A549 (cell line): ENCODE data around the gene BAG1. TPM values are rescaled to one million over a fixed set of nuclear protein-coding genes. Genes with fewer than 3 reads are reported as not detected.

ENCODE experiments used
- ATAC-seq, 2 experiments: fragments of 200-7000 bp in 1 of 2; fragments of >200 bp in 1 of 2; cut with Nextera tagmentation in 1 of 2; cut with Tn5 transposase in 1 of 2; 3 replicates each; pipeline versions ENCODE4 v1.8.0 to v1.9.1; 2018 to 2020; ENCODE audit warnings: mild to moderate bottlenecking in 1 of 2, moderate library complexity in 1 of 2
- CTCF ChIA-PET: fragments of 300-600 bp; sonication (Branson Sonifier 250); formaldehyde crosslinking; extraction: SDS; loops from one replicate; lab custom pipeline; 2021; ENCODE audit warnings: antibody characterized with exemption, inconsistent platforms; lab: Yijun Ruan, JAX
- POLR2A ChIA-PET: fragments of 350-600 bp; formaldehyde crosslinking; extraction: SDS; loops from one replicate; lab custom pipeline; 2021; ENCODE audit warnings: antibody characterized with exemption, inconsistent platforms; lab: Yijun Ruan, JAX
- DNase-seq, 2 experiments: peaks; one replicate each; pipeline versions ENCODE4 v3.0.0 to v3.0.0-alpha.2; 2011 to 2016; ENCODE audit warnings: low read depth in 1 of 2, low spot score in 1 of 2
- FAIRE-seq: peaks from 2 replicates; lab custom pipeline; 2011; peaks lifted over from hg19 to GRCh38; lab: Jason Lieb, UNC
- H3K27ac ChIP-seq, 2 experiments: fragments of >200 bp; sonication (Bioruptor Twin); formaldehyde crosslinking; 3 replicates each; pipeline ENCODE4 v1.5.1; 2016 to 2017
- H3K4me1 ChIP-seq: fragments of >200 bp; sonication (Bioruptor Twin); formaldehyde crosslinking; 3 replicates; pipeline ENCODE4 v1.6.1; 2016
- H3K4me2 ChIP-seq: fragments of >200 bp; sonication (Bioruptor Twin); formaldehyde crosslinking; 3 replicates; pipeline ENCODE4 v1.6.1; 2016
- H3K4me3 ChIP-seq: fragments of >200 bp; sonication (Bioruptor Twin); formaldehyde crosslinking; 3 replicates; pipeline ENCODE4 v1.5.1; 2016
- H3K9me3 ChIP-seq: fragments of >200 bp; sonication (Bioruptor Twin); formaldehyde crosslinking; 3 replicates; pipeline ENCODE4 v1.6.1; 2016
- E2F6 ChIP-seq: IDR thresholded peaks from 2 replicates; pipeline ENCODE4 v1.6.1; 2012; ENCODE audit warnings: low read depth, borderline replicate concordance
- EHF ChIP-seq: fragments of 250-450 bp; sonication (Bioruptor Pico); IDR thresholded peaks from 2 replicates; pipeline ENCODE4 v1.5.0; 2020; ENCODE audit warnings: mild to moderate bottlenecking
- ELK1 ChIP-seq: fragments of 150-350 bp; IDR thresholded peaks from 2 replicates; pipeline ENCODE4 v1.6.1; 2014; ENCODE audit warnings: low read depth, mild to moderate bottlenecking, low read length
- ESRRA ChIP-seq: fragments of 150-350 bp; IDR thresholded peaks from 2 replicates; pipeline ENCODE4 v1.6.1; 2014; ENCODE audit warnings: mild to moderate bottlenecking, low read length, borderline replicate concordance
- FOSB ChIP-seq: fragments of 250-450 bp; sonication (Bioruptor Pico); IDR thresholded peaks from 2 replicates; pipeline ENCODE4 v1.5.0; 2020; ENCODE audit warnings: mild to moderate bottlenecking, moderate library complexity
- HOXA7 ChIP-seq: fragments of 250-450 bp; sonication (Bioruptor Pico); IDR thresholded peaks from 2 replicates; pipeline ENCODE4 v1.5.0; 2020; ENCODE audit warnings: mild to moderate bottlenecking, moderate library complexity
- JUN ChIP-seq, 2 experiments: fragments of >200 bp; sonication (Bioruptor Twin); formaldehyde crosslinking; IDR thresholded peaks; 2 replicates in 1 of 2; 3 replicates in 1 of 2; pipeline ENCODE4 v1.6.1; 2016 to 2017
- JUNB ChIP-seq: fragments of >200 bp; sonication (Bioruptor Twin); formaldehyde crosslinking; IDR thresholded peaks from 2 replicates; pipeline ENCODE4 v1.6.1; 2016
- KDM1A ChIP-seq: fragments of 200-600 bp; sonication (generic); IDR thresholded peaks from 2 replicates; pipeline ENCODE4 v1.6.1; 2016; ENCODE audit warnings: low read depth, mild to moderate bottlenecking
- KDM5A ChIP-seq: fragments of 200-600 bp; sonication (generic); IDR thresholded peaks from 2 replicates; pipeline ENCODE4 v1.6.1; 2016; ENCODE audit warnings: antibody characterized with exemption, mild to moderate bottlenecking
- MYC ChIP-seq: IDR thresholded peaks from 2 replicates; pipeline ENCODE4 v1.6.1; 2012; ENCODE audit warnings: mild to moderate bottlenecking, inconsistent platforms, low read length, improper control_type of control experiment, borderline replicate concordance
- PHF8 ChIP-seq: fragments of 200-600 bp; sonication (generic); IDR thresholded peaks from 2 replicates; pipeline ENCODE4 v1.6.1; 2016; ENCODE audit warnings: low read depth, mild to moderate bottlenecking, antibody characterized with exemption, moderate library complexity, borderline replicate concordance
- POLR2A ChIP-seq: IDR thresholded peaks from 2 replicates; pipeline ENCODE4 v1.6.1; 2012; ENCODE audit warnings: mild to moderate bottlenecking, low read length
- RAD21 ChIP-seq, 2 experiments: fragments of >200 bp in 1 of 2; sonication (Bioruptor Twin) in 1 of 2; formaldehyde crosslinking in 1 of 2; IDR thresholded peaks in 1 of 2; conservative IDR thresholded peaks in 1 of 2; 2 replicates in 1 of 2; 3 replicates in 1 of 2; pipeline ENCODE4 v1.6.1; 2012 to 2018; ENCODE audit warnings: inconsistent platforms in 1 of 2
- RARB ChIP-seq: fragments of 250-450 bp; sonication (Bioruptor Pico); IDR thresholded peaks from 2 replicates; pipeline ENCODE4 v1.8.0; 2021; ENCODE audit warnings: mild to moderate bottlenecking, moderate library complexity
- SREBF2 ChIP-seq: fragments of 450-650 bp; IDR thresholded peaks from 2 replicates; pipeline ENCODE4 v1.6.1; 2014; ENCODE audit warnings: mild to moderate bottlenecking, moderate library complexity
- WGBS: methylation state at CpG from one replicate; pipeline ENCODE4 v1.1.6; 2017; ENCODE audit errors: missing lambda C conversion rate; 5-methylcytosine and 5-hydroxymethylcytosine counted together
- polyA minus RNA-seq: library from RNA; depleted of rRNA, polyadenylated mRNA; stranded (reverse); fragments of >200 nt; gene quantifications from 2 replicates; pipeline ENCODE4 v1.2.3, GENCODE V29; 2011; rRNA and poly(A)+ RNA removed
- polyA plus RNA-seq, 4 experiments: library from polyadenylated mRNA; depleted of rRNA in 3 of 4; stranded (reverse); fragments of >200 nt; fragmentation: RNase III in 1 of 4; extraction: RNeasy Plus Mini Kit Qiagen cat#74134 plus additional on column Dnase treatment in 1 of 4; gene quantifications; 2 replicates in 3 of 4; 3 replicates in 1 of 4; pipeline ENCODE4 v1.2.3, GENCODE V29; 2011 to 2017
- TF ChIP-seq, protein P1 (sequence below): fragments of >200 bp; sonication (Bioruptor Twin); formaldehyde crosslinking; IDR thresholded peaks from 3 replicates; pipeline ENCODE4 v1.6.1; 2016
- TF ChIP-seq, protein P2 (sequence below): fragments of 450-650 bp; IDR thresholded peaks from 2 replicates; pipeline ENCODE4 v1.6.1; 2014; ENCODE audit warnings: antibody characterized with exemption
- TF ChIP-seq, protein P3 (sequence below): fragments of 200-600 bp; sonication (generic); IDR thresholded peaks from 2 replicates; pipeline ENCODE4 v1.6.1; 2016; ENCODE audit warnings: antibody characterized with exemption, mild to moderate bottlenecking, moderate library complexity
- TF ChIP-seq, protein P4 (sequence below): IDR thresholded peaks from 2 replicates; pipeline ENCODE4 v1.6.1; 2012

The BAG1 gene
- polyA plus RNA-seq (2011; rRNA removed) (51.9 and 86.9 TPM in 2 replicates), polyA plus RNA-seq (2017; fragmentation: RNase III; extraction: RNeasy Plus Mini Kit Qiagen cat#74134 plus additional on column Dnase treatment) (62.4 to 73.0 TPM (median 64.3 TPM) in 3 replicates), polyA minus RNA-seq (27.6 and 27.8 TPM in 2 replicates)
- 53.7 and 75.5 TPM in 2 replicates for polyA plus RNA-seq (2012; cell fraction: cytosol; rRNA removed)
- polyA plus RNA-seq (2012; cell fraction: nucleus; rRNA removed) = 34.3 and 62.2 TPM in 2 replicates

- peak; percentile 93 to 95 for ATAC-seq
- H3K4me1 ChIP-seq = peaks cover 36% of the 10 kb centered on the region
- peak; percentile 99 for DNase-seq
- peak in 1 of 2 experiments; percentile 52; a peak in 3 of 5 replicates for TF ChIP-seq RAD21 (conservative IDR thresholded peaks at IDR 0.05 in 1 of 2, IDR thresholded peaks at IDR 0.05 in 1 of 2)
- peak; percentile 77 for TF ChIP-seq POLR2A
- no peak for TF ChIP-seq FOSB
- TF ChIP-seq, protein P1, sequence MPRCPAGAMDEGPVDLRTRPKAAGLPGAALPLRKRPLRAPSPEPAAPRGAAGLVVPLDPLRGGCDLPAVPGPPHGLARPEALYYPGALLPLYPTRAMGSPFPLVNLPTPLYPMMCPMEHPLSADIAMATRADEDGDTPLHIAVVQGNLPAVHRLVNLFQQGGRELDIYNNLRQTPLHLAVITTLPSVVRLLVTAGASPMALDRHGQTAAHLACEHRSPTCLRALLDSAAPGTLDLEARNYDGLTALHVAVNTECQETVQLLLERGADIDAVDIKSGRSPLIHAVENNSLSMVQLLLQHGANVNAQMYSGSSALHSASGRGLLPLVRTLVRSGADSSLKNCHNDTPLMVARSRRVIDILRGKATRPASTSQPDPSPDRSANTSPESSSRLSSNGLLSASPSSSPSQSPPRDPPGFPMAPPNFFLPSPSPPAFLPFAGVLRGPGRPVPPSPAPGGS = peak; percentile 56; the same call in 1 of the 3 replicates
- 0 out of 2 replicates have a peak, but pooled peaks have one; percentile 26 for TF ChIP-seq E2F6
- TF ChIP-seq PHF8 = peak; percentile 75; the same call in 1 of the 2 replicates
- TF ChIP-seq JUN (IDR thresholded peaks at IDR 0.05) = peak in 1 of 2 experiments; percentile 79; a peak in 3 of 5 replicates
- TF ChIP-seq KDM1A = no peak
- TF ChIP-seq ESRRA = 0 out of 2 replicates have a peak, but pooled peaks have one; percentile 9
- TF ChIP-seq MYC = peak; percentile 48; the same call in 1 of the 2 replicates
- CTCF ChIA-PET = interaction anchor here (0.6 to 3.6 kb wide), 13 partner anchors 9 to 473 kb away, joined by 3 to 16 read pairs (median 3); no protein-coding TSS in a partner anchor
- peak within 1 kb of the TSS; percentile 95 for H3K4me2 ChIP-seq
- peak within 1 kb of the TSS; percentile 94 to 96 for H3K27ac ChIP-seq
- peak within 1 kb of the TSS; percentile 90 for H3K4me3 ChIP-seq
- FAIRE-seq = no peak
- under 1% methylated on average over 27 of the region's 67 CpGs for WGBS
- no peaks in the 10 kb centered on the region for H3K9me3 ChIP-seq
- POLR2A ChIA-PET = interaction anchor here (0.6 to 1.5 kb wide), 3 partner anchors 9 to 30 kb away, joined by 3 to 11 read pairs (median 4); partner anchors contain the start of gene NFX1
These were observed at the start of gene BAG1, which contains the start of gene CHMP5 for GRCh38 chr9:33264473-33265177. Gene BAG1 (minus strand): TSS chr9:33264708. Gene CHMP5 (plus strand): TSS chr9:33265049. CDS start chr9:33265079, 30 bp downstream.

- ATAC-seq (no peak), FAIRE-seq (no peak), DNase-seq (no peak)
- Histone ChIP-seq H3K4me2 (no peak overlapping the region), H3K4me1 (0 out of 3 replicates have a peak, but pooled peaks cover 6% of the 10 kb centered on the region), H3K4me3 (no peak overlapping the region), H3K27ac (no peak overlapping the region), H3K9me3 (no peaks in the 10 kb centered on the region)
- POLR2A ChIA-PET = no interaction called here
- 75% methylated on average over 2 of the region's 2 CpGs for WGBS
- TF ChIP-seq RARB (CRISPR knock-in tag) = no peak
- TF ChIP-seq ESRRA = no peak
- TF ChIP-seq, protein P2, sequence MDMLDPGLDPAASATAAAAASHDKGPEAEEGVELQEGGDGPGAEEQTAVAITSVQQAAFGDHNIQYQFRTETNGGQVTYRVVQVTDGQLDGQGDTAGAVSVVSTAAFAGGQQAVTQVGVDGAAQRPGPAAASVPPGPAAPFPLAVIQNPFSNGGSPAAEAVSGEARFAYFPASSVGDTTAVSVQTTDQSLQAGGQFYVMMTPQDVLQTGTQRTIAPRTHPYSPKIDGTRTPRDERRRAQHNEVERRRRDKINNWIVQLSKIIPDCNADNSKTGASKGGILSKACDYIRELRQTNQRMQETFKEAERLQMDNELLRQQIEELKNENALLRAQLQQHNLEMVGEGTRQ = no peak
- no peak for TF ChIP-seq E2F6
- no peak for TF ChIP-seq KDM5A
- no peak for TF ChIP-seq RAD21 (conservative IDR thresholded peaks at IDR 0.05 in 1 of 2, IDR thresholded peaks at IDR 0.05 in 1 of 2)
- TF ChIP-seq JUNB = no peak
- TF ChIP-seq PHF8 = no peak
- no peak for TF ChIP-seq ELK1
- TF ChIP-seq SREBF2 = no peak
- no peak for TF ChIP-seq HOXA7 (CRISPR knock-in tag)
- TF ChIP-seq, protein P3, sequence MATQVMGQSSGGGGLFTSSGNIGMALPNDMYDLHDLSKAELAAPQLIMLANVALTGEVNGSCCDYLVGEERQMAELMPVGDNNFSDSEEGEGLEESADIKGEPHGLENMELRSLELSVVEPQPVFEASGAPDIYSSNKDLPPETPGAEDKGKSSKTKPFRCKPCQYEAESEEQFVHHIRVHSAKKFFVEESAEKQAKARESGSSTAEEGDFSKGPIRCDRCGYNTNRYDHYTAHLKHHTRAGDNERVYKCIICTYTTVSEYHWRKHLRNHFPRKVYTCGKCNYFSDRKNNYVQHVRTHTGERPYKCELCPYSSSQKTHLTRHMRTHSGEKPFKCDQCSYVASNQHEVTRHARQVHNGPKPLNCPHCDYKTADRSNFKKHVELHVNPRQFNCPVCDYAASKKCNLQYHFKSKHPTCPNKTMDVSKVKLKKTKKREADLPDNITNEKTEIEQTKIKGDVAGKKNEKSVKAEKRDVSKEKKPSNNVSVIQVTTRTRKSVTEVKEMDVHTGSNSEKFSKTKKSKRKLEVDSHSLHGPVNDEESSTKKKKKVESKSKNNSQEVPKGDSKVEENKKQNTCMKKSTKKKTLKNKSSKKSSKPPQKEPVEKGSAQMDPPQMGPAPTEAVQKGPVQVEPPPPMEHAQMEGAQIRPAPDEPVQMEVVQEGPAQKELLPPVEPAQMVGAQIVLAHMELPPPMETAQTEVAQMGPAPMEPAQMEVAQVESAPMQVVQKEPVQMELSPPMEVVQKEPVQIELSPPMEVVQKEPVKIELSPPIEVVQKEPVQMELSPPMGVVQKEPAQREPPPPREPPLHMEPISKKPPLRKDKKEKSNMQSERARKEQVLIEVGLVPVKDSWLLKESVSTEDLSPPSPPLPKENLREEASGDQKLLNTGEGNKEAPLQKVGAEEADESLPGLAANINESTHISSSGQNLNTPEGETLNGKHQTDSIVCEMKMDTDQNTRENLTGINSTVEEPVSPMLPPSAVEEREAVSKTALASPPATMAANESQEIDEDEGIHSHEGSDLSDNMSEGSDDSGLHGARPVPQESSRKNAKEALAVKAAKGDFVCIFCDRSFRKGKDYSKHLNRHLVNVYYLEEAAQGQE = no peak
- TF ChIP-seq, protein P4, sequence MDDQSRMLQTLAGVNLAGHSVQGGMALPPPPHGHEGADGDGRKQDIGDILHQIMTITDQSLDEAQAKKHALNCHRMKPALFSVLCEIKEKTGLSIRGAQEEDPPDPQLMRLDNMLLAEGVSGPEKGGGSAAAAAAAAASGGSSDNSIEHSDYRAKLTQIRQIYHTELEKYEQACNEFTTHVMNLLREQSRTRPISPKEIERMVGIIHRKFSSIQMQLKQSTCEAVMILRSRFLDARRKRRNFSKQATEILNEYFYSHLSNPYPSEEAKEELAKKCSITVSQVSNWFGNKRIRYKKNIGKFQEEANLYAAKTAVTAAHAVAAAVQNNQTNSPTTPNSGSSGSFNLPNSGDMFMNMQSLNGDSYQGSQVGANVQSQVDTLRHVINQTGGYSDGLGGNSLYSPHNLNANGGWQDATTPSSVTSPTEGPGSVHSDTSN = no peak
- no peak for TF ChIP-seq JUN (IDR thresholded peaks at IDR 0.05)
- no peak for TF ChIP-seq EHF (CRISPR knock-in tag)
- CTCF ChIA-PET = interaction anchor here (1.2 to 1.5 kb wide), 3 partner anchors 9 to 24 kb away, joined by 3 to 5 read pairs (median 4); no protein-coding TSS in a partner anchor
These were observed 47.4 kb upstream of the BAG1 start for GRCh38 chr9:33311953-33312352.
